PC-9 (cell line): ENCODE results near the gene TMC2. TPM values are rescaled to one million over a fixed set of nuclear protein-coding genes. Genes with fewer than 3 reads are reported as not detected.

Source experiments
- BruUV-seq: library from RNA; stranded (reverse); fragments of 400-500 nt; replicated peaks from 2 replicates; lab custom pipeline; 2021; lab: Mats Ljungman, UMichigan
- CTCF ChIA-PET: fragments of 300-600 bp; sonication (Branson Sonifier 250); formaldehyde crosslinking; loops from one replicate; lab custom pipeline; 2022; ENCODE audit warnings: antibody characterized with exemption; lab: Charles Lee
- POLR2A ChIA-PET: fragments of 300-600 bp; sonication (Branson Sonifier 250); formaldehyde crosslinking; loops from one replicate; lab custom pipeline; 2022; ENCODE audit warnings: antibody characterized with exemption; ENCODE audit not compliant: unreplicated experiment; lab: Charles Lee
- DNase-seq, 2 experiments: peaks; one replicate each; pipeline versions ENCODE4 v3.0.0 to v3.0.0-alpha.2; 2015 to 2022; ENCODE audit warnings: mixed read lengths in 1 of 2
- H2AFZ ChIP-seq: fragments of 200-600 bp; sonication (generic); 2 replicates; pipeline ENCODE4 v1.8.1; 2017; ENCODE audit warnings: antibody characterized with exemption
- H3F3A ChIP-seq: fragments of 200-600 bp; sonication (generic); 2 replicates; pipeline ENCODE4 v1.8.1; 2017; ENCODE audit warnings: antibody characterized with exemption, mild to moderate bottlenecking, low read depth; ENCODE audit not compliant: insufficient read depth
- H3K27ac ChIP-seq: fragments of 200-600 bp; sonication (generic); 2 replicates; pipeline ENCODE4 v1.6.1; 2016; ENCODE audit warnings: mixed run types
- H3K27me3 ChIP-seq: fragments of 200-600 bp; sonication (generic); 2 replicates; pipeline ENCODE4 v1.6.1; 2016; ENCODE audit warnings: low read depth, mixed run types; ENCODE audit not compliant: insufficient read depth
- H3K36me3 ChIP-seq: fragments of 200-600 bp; sonication (generic); 2 replicates; pipeline ENCODE4 v1.6.1; 2016; ENCODE audit warnings: low read depth, mixed run types
- H3K4me1 ChIP-seq: fragments of 200-600 bp; sonication (generic); replicated peaks from 2 replicates; pipeline ENCODE4 v1.6.1; 2016; ENCODE audit warnings: mixed run types; ENCODE audit not compliant: insufficient read depth
- H3K4me2 ChIP-seq: fragments of 200-600 bp; sonication (generic); 2 replicates; pipeline ENCODE4 v1.6.1; 2017; ENCODE audit warnings: mixed run types
- H3K4me3 ChIP-seq: fragments of 200-600 bp; sonication (generic); 2 replicates; pipeline ENCODE4 v1.6.1; 2016; ENCODE audit warnings: mixed run types
- H3K79me2 ChIP-seq: fragments of 200-600 bp; sonication (generic); 2 replicates; pipeline ENCODE4 v1.6.1; 2017; ENCODE audit warnings: low read depth, mixed run types
- H3K9me2 ChIP-seq: fragments of 200-600 bp; sonication (generic); 2 replicates; pipeline ENCODE4 v1.8.1; 2017; ENCODE audit warnings: mild to moderate bottlenecking; ENCODE audit not compliant: insufficient read depth
- H3K9me3 ChIP-seq: fragments of 200-600 bp; sonication (generic); 2 replicates; pipeline ENCODE4 v1.8.1; 2016; ENCODE audit warnings: low read depth; ENCODE audit not compliant: insufficient read depth
- H4K20me1 ChIP-seq: fragments of 200-600 bp; sonication (generic); 2 replicates; pipeline ENCODE4 v1.8.1; 2017; ENCODE audit not compliant: insufficient read depth
- CTCF ChIP-seq: fragments of 200-600 bp; sonication (generic); conservative IDR thresholded peaks from 2 replicates; pipeline ENCODE4 v1.6.1; 2017; ENCODE audit warnings: mixed run types, antibody characterized with exemption, mild to moderate bottlenecking, moderate library complexity
- EZH2 ChIP-seq: fragments of 200-600 bp; sonication (generic); IDR thresholded peaks from 2 replicates; pipeline ENCODE4 v1.8.0; 2017; ENCODE audit warnings: antibody characterized with exemption, low read depth
- intact Hi-C: fragments of 100-400 bp; cut with micrococcal nuclease; formaldehyde crosslinking; loops from one replicate; pipeline ENCODE4 v1.10.0; 2022; ENCODE audit not compliant: unreplicated experiment
- total RNA-seq: library from RNA; stranded (reverse); gene quantifications from 2 replicates; pipeline ENCODE4 v1.2.3, GENCODE V29; 2021

The TMC2 gene
- total RNA-seq, 1 experiment from 2014 or later, result not detected

GRCh38 chr20:2544211-2544610 is 7.8 kb downstream of the TMC2 start:
- TF ChIP-seq CTCF, result no peak
- TF ChIP-seq EZH2, result no peak
- no peaks in the 10 kb centered on the region for H3K9me3 ChIP-seq
- H3K4me3 ChIP-seq, result no peak overlapping the region
- no peak overlapping the region for H3K4me2 ChIP-seq
- CTCF ChIA-PET, result no interaction called here
- H3K79me2 ChIP-seq, result no peaks in the 10 kb centered on the region
- H3K4me1 ChIP-seq, result 0 out of 2 replicates have a peak, but pooled peaks cover 5% of the 10 kb centered on the region
- no peaks in the 10 kb centered on the region for H3K36me3 ChIP-seq
- 0 out of 2 replicates have a peak, but pooled peaks cover 5% of the 10 kb centered on the region for H3F3A ChIP-seq
- intact Hi-C loops, result no loop called here
- no peak overlapping the region for H2AFZ ChIP-seq
- no peak overlapping the region for H3K27ac ChIP-seq
- DNase-seq, result peak in 1 of 2 experiments; percentile 49
- no TSS peak for BruUV-seq
- H4K20me1 ChIP-seq, result no peaks in the 10 kb centered on the region
- H3K27me3 ChIP-seq, result peaks cover 85% of the 10 kb centered on the region
- no peaks in the 10 kb centered on the region for H3K9me2 ChIP-seq
- POLR2A ChIA-PET, result no interaction called here

- no peaks in the 10 kb centered on the region for H3K9me2 ChIP-seq
- H3K79me2 ChIP-seq, result no peaks in the 10 kb centered on the region
- peaks cover 85% of the 10 kb centered on the region for H3K27me3 ChIP-seq
- ChIA-PET CTCF (no interaction called here), POLR2A (no interaction called here)
- intact Hi-C loops, result no loop called here
- no peak overlapping the region for H3K27ac ChIP-seq
- no peak for TF ChIP-seq EZH2
- TF ChIP-seq CTCF, result no peak
- H3K9me3 ChIP-seq, result no peaks in the 10 kb centered on the region
- BruUV-seq, result no TSS peak
- H3K4me1 ChIP-seq, result 0 out of 2 replicates have a peak, but pooled peaks cover 5% of the 10 kb centered on the region
- no peaks in the 10 kb centered on the region for H3K36me3 ChIP-seq
- no peak overlapping the region for H2AFZ ChIP-seq
- H3K4me3 ChIP-seq, result no peak overlapping the region
- no peak for DNase-seq
- H4K20me1 ChIP-seq, result no peaks in the 10 kb centered on the region
- H3F3A ChIP-seq, result 0 out of 2 replicates have a peak, but pooled peaks cover 5% of the 10 kb centered on the region
- H3K4me2 ChIP-seq, result no peak overlapping the region
Observed at GRCh38 chr20:2545594-2545993, 9.2 kb downstream of the TMC2 start.

GRCh38 chr20:2557873-2558580 is 21.7 kb downstream of the TMC2 start:
- Histone ChIP-seq H3K4me3 (no peak overlapping the region), H3K9me3 (no peaks in the 10 kb centered on the region), H3K27me3 (peaks cover 84% of the 10 kb centered on the region), H3K79me2 (no peaks in the 10 kb centered on the region), H4K20me1 (no peaks in the 10 kb centered on the region; the same call in 1 of the 2 replicates), H2AFZ (no peak overlapping the region), H3K4me1 (no peaks in the 10 kb centered on the region), H3K9me2 (no peaks in the 10 kb centered on the region), H3K36me3 (no peaks in the 10 kb centered on the region), H3K27ac (no peak overlapping the region), H3K4me2 (no peak overlapping the region), H3F3A (no peaks in the 10 kb centered on the region)
- no TSS peak for BruUV-seq
- ChIA-PET CTCF (no interaction called here), POLR2A (no interaction called here)
- TF ChIP-seq EZH2 (no peak), CTCF (no peak)
- intact Hi-C loops, result no loop called here
- no peak for DNase-seq
